ENCODE data around the gene MSTO1. TPM values are rescaled to one million over a fixed set of nuclear protein-coding genes. Genes with fewer than 3 reads are reported as not detected.
"Not testable (repeated sequence)": the region's sequence is repeated elsewhere in the genome, so short reads cannot be mapped to it uniquely, and the experiment has no call there.

Gene MSTO1
- total RNA-seq, 1 donor from 2014 or later: 13.1 TPM

DNA sequence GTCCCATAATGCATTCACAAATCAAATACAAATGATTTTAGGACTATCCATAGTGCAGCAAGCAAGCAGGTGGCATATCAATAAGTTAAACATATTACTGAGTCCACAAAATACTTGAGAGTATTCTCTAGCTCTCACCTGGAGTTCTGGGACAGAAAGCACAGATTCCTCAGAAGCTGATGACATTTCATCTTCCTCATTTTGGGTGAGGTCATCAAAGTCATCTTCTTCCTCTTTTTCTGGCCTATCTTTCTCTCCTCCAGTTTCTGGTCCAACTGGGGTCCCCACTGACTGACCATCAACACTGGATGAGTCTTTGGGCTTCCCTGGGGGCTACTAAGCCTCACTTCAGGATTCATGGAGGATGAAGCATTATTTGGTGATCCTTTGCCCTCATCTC is 39.7 kb downstream of the MSTO1 start:
- peaks cover 6% of the 10 kb centered on the region for H3K27me3 ChIP-seq (ENCODE audit: low read depth)
- intact Hi-C loops (cut with micrococcal nuclease): no loop called here
- H3K36me3 ChIP-seq: no peaks in the 10 kb centered on the region
- TF ChIP-seq, protein P1, sequence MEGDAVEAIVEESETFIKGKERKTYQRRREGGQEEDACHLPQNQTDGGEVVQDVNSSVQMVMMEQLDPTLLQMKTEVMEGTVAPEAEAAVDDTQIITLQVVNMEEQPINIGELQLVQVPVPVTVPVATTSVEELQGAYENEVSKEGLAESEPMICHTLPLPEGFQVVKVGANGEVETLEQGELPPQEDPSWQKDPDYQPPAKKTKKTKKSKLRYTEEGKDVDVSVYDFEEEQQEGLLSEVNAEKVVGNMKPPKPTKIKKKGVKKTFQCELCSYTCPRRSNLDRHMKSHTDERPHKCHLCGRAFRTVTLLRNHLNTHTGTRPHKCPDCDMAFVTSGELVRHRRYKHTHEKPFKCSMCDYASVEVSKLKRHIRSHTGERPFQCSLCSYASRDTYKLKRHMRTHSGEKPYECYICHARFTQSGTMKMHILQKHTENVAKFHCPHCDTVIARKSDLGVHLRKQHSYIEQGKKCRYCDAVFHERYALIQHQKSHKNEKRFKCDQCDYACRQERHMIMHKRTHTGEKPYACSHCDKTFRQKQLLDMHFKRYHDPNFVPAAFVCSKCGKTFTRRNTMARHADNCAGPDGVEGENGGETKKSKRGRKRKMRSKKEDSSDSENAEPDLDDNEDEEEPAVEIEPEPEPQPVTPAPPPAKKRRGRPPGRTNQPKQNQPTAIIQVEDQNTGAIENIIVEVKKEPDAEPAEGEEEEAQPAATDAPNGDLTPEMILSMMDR (IDR thresholded peaks at IDR 0.05; ENCODE audit: borderline replicate concordance): no peak
- no peaks in the 10 kb centered on the region for H3K9me3 ChIP-seq (replicated peaks)
- H3K4me3 ChIP-seq: no peak overlapping the region
- peaks cover 21% of the 10 kb centered on the region for H3K4me1 ChIP-seq
- no peak for DNase-seq
- H3K27ac ChIP-seq (replicated peaks): no peak overlapping the region

DNA sequence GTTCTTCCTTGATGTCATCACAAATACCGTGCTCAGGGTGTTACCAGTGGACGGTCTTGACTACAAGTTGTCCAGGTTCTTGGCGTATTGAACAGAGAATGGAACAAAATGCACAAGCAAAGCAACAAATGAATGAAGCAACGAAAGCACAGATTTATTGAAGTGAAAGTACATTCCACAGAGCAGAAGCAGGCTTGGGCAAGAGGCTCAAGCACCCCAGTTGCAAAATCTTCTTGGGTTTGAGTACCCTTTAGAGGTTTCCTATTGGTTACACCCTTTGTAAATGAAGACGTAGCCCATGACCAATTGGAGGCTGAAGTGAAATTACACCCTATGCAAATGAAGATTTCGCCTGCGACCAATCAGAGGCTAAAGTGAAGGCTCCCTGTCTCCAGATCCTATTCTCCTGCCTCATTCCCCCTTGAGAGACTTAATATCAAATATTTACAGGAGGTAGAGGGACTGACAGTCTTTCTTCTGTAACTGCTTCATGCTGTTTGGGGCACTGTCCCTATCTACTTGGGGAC is 40.3 kb downstream of the MSTO1 start:
- TF ChIP-seq, protein P1 (IDR thresholded peaks at IDR 0.05; ENCODE audit: borderline replicate concordance): no peak
- H3K9me3 ChIP-seq (replicated peaks): no peaks in the 10 kb centered on the region
- no peak for DNase-seq
- peaks cover 6% of the 10 kb centered on the region for H3K27me3 ChIP-seq (ENCODE audit: low read depth)
- no peak overlapping the region for H3K27ac ChIP-seq (replicated peaks)
- no peaks in the 10 kb centered on the region for H3K36me3 ChIP-seq
- H3K4me3 ChIP-seq: no peak overlapping the region
- peaks cover 15% of the 10 kb centered on the region for H3K4me1 ChIP-seq
- intact Hi-C loops (cut with micrococcal nuclease): no loop called here

DNA sequence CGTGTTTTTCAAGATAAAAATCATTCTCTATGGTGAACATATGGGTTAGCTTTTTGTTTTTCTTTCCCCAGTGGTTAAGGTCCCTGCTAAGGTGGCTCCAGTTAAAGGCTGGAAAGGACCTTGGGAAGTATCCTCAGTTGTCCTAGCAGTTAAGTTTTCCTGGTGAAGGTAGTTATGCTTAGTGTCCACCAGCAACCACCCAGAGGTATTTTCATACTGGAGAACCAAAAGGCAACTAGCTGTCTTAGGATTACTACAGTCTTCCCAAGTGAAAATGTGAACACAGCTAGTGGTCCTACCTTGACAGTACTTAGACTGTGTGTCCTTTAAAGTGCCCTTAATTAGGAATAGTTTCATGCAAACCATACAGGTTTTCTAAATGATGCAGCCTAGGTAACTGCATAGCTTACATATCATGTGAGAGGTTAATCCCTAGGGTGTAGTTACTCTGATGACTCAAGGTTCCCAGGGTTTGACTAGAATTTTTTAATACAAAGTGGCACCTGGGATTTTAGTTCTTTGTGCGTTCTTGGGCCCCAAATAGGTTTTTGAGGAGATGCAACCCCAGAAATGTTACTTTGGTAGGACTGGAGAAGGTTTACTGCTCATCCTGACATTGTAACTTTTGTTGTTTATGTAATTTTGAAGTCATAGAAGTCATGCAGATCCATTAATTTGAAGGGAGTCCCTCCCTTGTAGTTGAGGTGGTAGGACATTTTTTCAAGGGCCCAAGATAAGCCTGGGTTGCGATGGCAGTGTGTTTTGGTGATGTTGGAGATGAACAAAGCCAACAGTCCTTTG is 42.0 kb downstream of the MSTO1 start:
- TF ChIP-seq, protein P1 (IDR thresholded peaks at IDR 0.05; ENCODE audit: borderline replicate concordance): no peak
- Histone ChIP-seq H3K27me3 (ENCODE audit: low read depth) (peaks cover 6% of the 10 kb centered on the region), H3K4me1 (peaks cover 4% of the 10 kb centered on the region), H3K9me3 (replicated peaks) (no peaks in the 10 kb centered on the region), H3K27ac (replicated peaks) (no peak overlapping the region), H3K4me3 (no peak overlapping the region), H3K36me3 (no peaks in the 10 kb centered on the region)
- intact Hi-C loops (cut with micrococcal nuclease): no loop called here
- no peak for DNase-seq

DNA sequence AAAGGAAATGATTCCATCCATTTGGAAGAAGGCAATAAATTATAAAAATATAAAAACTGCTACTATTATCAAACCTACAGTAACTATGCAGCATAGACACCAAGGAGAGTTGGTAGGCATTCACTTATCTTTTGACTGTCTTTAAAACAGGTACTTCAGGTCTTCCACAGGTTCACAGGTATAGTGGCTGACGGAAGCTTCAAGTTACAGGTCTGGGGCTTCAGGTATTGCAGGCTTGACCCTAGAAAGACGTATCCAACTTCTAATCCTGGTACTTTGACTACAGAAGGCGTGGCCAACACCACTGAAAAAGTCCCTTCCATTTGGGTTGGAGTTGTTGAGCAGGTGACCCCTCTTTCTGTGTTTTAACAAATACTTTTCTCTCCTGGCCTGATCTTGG is 42.9 kb downstream of the MSTO1 start:
- no peak overlapping the region for H3K4me3 ChIP-seq
- H3K4me1 ChIP-seq: peaks cover 4% of the 10 kb centered on the region
- TF ChIP-seq, protein P1 (IDR thresholded peaks at IDR 0.05; ENCODE audit: borderline replicate concordance): no peak
- peaks cover 6% of the 10 kb centered on the region for H3K27me3 ChIP-seq (ENCODE audit: low read depth)
- intact Hi-C loops (cut with micrococcal nuclease): no loop called here
- H3K27ac ChIP-seq (replicated peaks): no peak overlapping the region
- H3K9me3 ChIP-seq (replicated peaks): no peaks in the 10 kb centered on the region
- no peak for DNase-seq
- H3K36me3 ChIP-seq: no peaks in the 10 kb centered on the region

DNA sequence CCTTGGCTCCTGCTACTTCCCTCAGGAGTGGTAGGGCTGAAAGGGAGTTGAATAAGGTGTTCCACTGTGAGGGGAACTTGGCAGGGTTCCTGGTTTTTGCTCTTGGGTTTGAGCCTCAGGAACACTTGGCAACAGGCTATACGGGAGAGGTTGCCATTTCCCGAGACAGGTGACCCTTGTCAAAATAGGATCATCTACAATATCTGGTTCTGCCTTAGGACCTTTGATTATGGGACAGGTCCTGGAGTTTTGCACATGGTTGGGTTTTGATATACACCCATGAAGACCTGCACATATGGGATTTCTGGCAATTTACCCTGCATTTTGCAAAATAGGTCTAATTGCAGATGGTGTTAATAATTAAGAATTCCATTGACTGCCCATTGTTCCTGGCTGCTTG is 47.4 kb downstream of the MSTO1 start:
- Histone ChIP-seq H3K9me3 (replicated peaks) (no peaks in the 10 kb centered on the region), H3K36me3 (peaks cover 41% of the 10 kb centered on the region), H3K4me3 (no peak overlapping the region), H3K27ac (replicated peaks) (no peak overlapping the region), H3K27me3 (ENCODE audit: low read depth) (no peaks in the 10 kb centered on the region), H3K4me1 (no peaks in the 10 kb centered on the region)
- TF ChIP-seq, protein P1 (IDR thresholded peaks at IDR 0.05; ENCODE audit: borderline replicate concordance): no peak
- intact Hi-C loops (cut with micrococcal nuclease): no loop called here
- DNase-seq: no peak

DNA sequence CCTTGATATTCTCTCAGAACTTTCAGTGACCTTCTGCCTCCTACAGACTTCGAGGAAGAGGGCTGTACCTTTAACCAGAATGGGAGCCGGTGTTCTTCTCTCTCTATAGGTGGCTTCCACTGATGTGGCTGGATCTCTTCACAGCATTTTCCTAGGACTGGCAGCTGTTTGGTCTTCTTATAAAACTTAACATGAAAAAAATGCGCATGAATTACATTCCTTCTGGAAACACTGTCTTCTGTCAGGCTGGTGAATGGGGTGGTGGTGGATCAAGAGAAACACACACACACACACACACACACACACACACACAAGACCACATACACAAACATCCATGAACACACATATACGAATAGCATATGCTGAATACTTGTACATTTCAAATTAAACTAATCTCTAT is 51.2 kb downstream of the MSTO1 start:
- H3K9me3 ChIP-seq (replicated peaks); H3K27ac ChIP-seq (replicated peaks); H3K4me3 ChIP-seq; H3K27me3 ChIP-seq (ENCODE audit: low read depth); intact Hi-C loops (cut with micrococcal nuclease); H3K4me1 ChIP-seq; DNase-seq: not testable (repeated sequence)
- peaks cover 79% of the 10 kb centered on the region for H3K36me3 ChIP-seq

All from left ventricle myocardium inferior (tissue), 1 donor.